Activated naive CD8-positive, alpha-beta T cell (primary cell): ENCODE data around the gene MEX3D.
A peak's percentile ranks its signal among the peaks of the same experiment; 100 is the strongest.
"Not testable (repeated sequence)": the region's sequence is repeated elsewhere in the genome, so short reads cannot be mapped to it uniquely, and the experiment has no call there.

Experiments
- H3K27ac Mint-ChIP-seq: one replicate; pipeline ENCODE4 v1.8.0; 2021; ENCODE audit warnings: mixed read lengths
- H3K27me3 Mint-ChIP-seq: one replicate; pipeline ENCODE4 v1.8.0; 2021; ENCODE audit warnings: mixed read lengths
- H3K36me3 Mint-ChIP-seq: one replicate; pipeline ENCODE4 v1.8.0; 2021; ENCODE audit warnings: mixed read lengths
- H3K4me1 Mint-ChIP-seq: one replicate; pipeline ENCODE4 v1.8.0; 2021; ENCODE audit warnings: low read depth, mixed read lengths
- H3K4me3 Mint-ChIP-seq: one replicate; pipeline ENCODE4 v1.8.0; 2021; ENCODE audit warnings: mild to moderate bottlenecking, mixed read lengths
- H3K9me3 Mint-ChIP-seq: one replicate; pipeline ENCODE4 v1.8.0; 2021; ENCODE audit warnings: low read depth, mixed read lengths

MEX3D gene

GRCh38 chr19:1525343-1525742, 42.8 kb downstream of the MEX3D start:
- H3K4me1 Mint-ChIP-seq = peaks cover 6% of the 10 kb centered on the region
- no peaks in the 10 kb centered on the region for H3K36me3 Mint-ChIP-seq
- H3K9me3 Mint-ChIP-seq = no peaks in the 10 kb centered on the region
- H3K27me3 Mint-ChIP-seq = peaks cover 17% of the 10 kb centered on the region
- no peak overlapping the region for H3K4me3 Mint-ChIP-seq
- H3K27ac Mint-ChIP-seq = no peak overlapping the region

GRCh38 chr19:1524972-1525325, 43.2 kb downstream of the MEX3D start:
- Mint-ChIP-seq H3K9me3 (no peaks in the 10 kb centered on the region), H3K27me3 (peaks cover 17% of the 10 kb centered on the region), H3K36me3 (no peaks in the 10 kb centered on the region), H3K4me1 (peaks cover 6% of the 10 kb centered on the region), H3K4me3 (peak overlapping the region; percentile 64), H3K27ac (no peak overlapping the region)

- peak overlapping the region; percentile 64 for H3K4me3 Mint-ChIP-seq
These were observed 43.7 kb downstream of the MEX3D start for GRCh38 chr19:1524287-1524971.

GRCh38 chr19:1523412-1524286, 44.5 kb downstream of the MEX3D start, which contains the start of gene PLK5:
Gene PLK5 (plus strand): TSS chr19:1524077. CDS start chr19:1526997, 2,920 bp downstream.
- Mint-ChIP-seq H3K9me3 (no peaks in the 10 kb centered on the region), H3K4me1 (peaks cover 6% of the 10 kb centered on the region), H3K27me3 (peaks cover 17% of the 10 kb centered on the region), H3K36me3 (no peaks in the 10 kb centered on the region), H3K27ac (no peak within 1 kb of the TSS), H3K4me3 (peak within 1 kb of the TSS; percentile 64)

More at GRCh38 chr19:1524287-1524971, 43.7 kb downstream of the MEX3D start:
- H3K27me3 Mint-ChIP-seq = peaks cover 17% of the 10 kb centered on the region
- no peak overlapping the region for H3K27ac Mint-ChIP-seq
- peaks cover 6% of the 10 kb centered on the region for H3K4me1 Mint-ChIP-seq
- H3K36me3 Mint-ChIP-seq = no peaks in the 10 kb centered on the region
- H3K9me3 Mint-ChIP-seq = no peaks in the 10 kb centered on the region

- Mint-ChIP-seq H3K36me3 (no peaks in the 10 kb centered on the region), H3K4me3 (no peak overlapping the region), H3K4me1 (peaks cover 6% of the 10 kb centered on the region), H3K27me3 (peaks cover 17% of the 10 kb centered on the region), H3K27ac (no peak overlapping the region), H3K9me3 (no peaks in the 10 kb centered on the region)
These were observed 45.3 kb downstream of the MEX3D start for GRCh38 chr19:1522838-1523237.

- H3K4me1 Mint-ChIP-seq = peaks cover 6% of the 10 kb centered on the region
- no peak overlapping the region for H3K4me3 Mint-ChIP-seq
- peaks cover 17% of the 10 kb centered on the region for H3K27me3 Mint-ChIP-seq
- H3K36me3 Mint-ChIP-seq = no peaks in the 10 kb centered on the region
- no peak overlapping the region for H3K27ac Mint-ChIP-seq
- H3K9me3 Mint-ChIP-seq = no peaks in the 10 kb centered on the region
These were observed 46.1 kb downstream of the MEX3D start for GRCh38 chr19:1522061-1522460.

GRCh38 chr19:1521636-1522035, 46.5 kb downstream of the MEX3D start:
- Mint-ChIP-seq H3K27ac (no peak overlapping the region), H3K9me3 (no peaks in the 10 kb centered on the region), H3K36me3 (no peaks in the 10 kb centered on the region), H3K4me3 (no peak overlapping the region), H3K4me1 (peaks cover 6% of the 10 kb centered on the region), H3K27me3 (peaks cover 17% of the 10 kb centered on the region)

- Mint-ChIP-seq H3K27ac (no peak overlapping the region), H3K36me3 (no peaks in the 10 kb centered on the region), H3K4me3 (no peak overlapping the region), H3K27me3 (peaks cover 11% of the 10 kb centered on the region), H3K4me1 (peaks cover 6% of the 10 kb centered on the region), H3K9me3 (no peaks in the 10 kb centered on the region)
These were observed 47.8 kb downstream of the MEX3D start for GRCh38 chr19:1520203-1520780.

GRCh38 chr19:1519802-1520201, 48.3 kb downstream of the MEX3D start:
- H3K4me1 Mint-ChIP-seq, H3K27ac Mint-ChIP-seq, H3K27me3 Mint-ChIP-seq, H3K36me3 Mint-ChIP-seq, H3K9me3 Mint-ChIP-seq, H3K4me3 Mint-ChIP-seq: not testable (repeated sequence)

- Mint-ChIP-seq H3K9me3 (no peaks in the 10 kb centered on the region), H3K4me1 (no peaks in the 10 kb centered on the region), H3K4me3 (no peak overlapping the region), H3K36me3 (no peaks in the 10 kb centered on the region), H3K27ac (no peak overlapping the region), H3K27me3 (peaks cover 5% of the 10 kb centered on the region)
These were observed 49.7 kb downstream of the MEX3D start for GRCh38 chr19:1518471-1518870.

- H3K36me3 Mint-ChIP-seq = no peaks in the 10 kb centered on the region
- peaks cover 1% of the 10 kb centered on the region for H3K27me3 Mint-ChIP-seq
- H3K4me1 Mint-ChIP-seq = peaks cover 4% of the 10 kb centered on the region
- no peaks in the 10 kb centered on the region for H3K9me3 Mint-ChIP-seq
- no peak overlapping the region for H3K4me3 Mint-ChIP-seq
- H3K27ac Mint-ChIP-seq = no peak overlapping the region
These were observed 51.8 kb downstream of the MEX3D start for GRCh38 chr19:1516395-1516753.

GRCh38 chr19:1514986-1515721, 53.0 kb downstream of the MEX3D start:
- no peaks in the 10 kb centered on the region for H3K27me3 Mint-ChIP-seq
- no peak overlapping the region for H3K27ac Mint-ChIP-seq
- no peaks in the 10 kb centered on the region for H3K9me3 Mint-ChIP-seq
- H3K36me3 Mint-ChIP-seq = no peaks in the 10 kb centered on the region
- peaks cover 9% of the 10 kb centered on the region for H3K4me1 Mint-ChIP-seq
- no peak overlapping the region for H3K4me3 Mint-ChIP-seq

GRCh38 chr19:1514295-1514661, 53.8 kb downstream of the MEX3D start:
- Mint-ChIP-seq H3K36me3 (no peaks in the 10 kb centered on the region), H3K4me3 (peak overlapping the region; percentile 17), H3K27me3 (no peaks in the 10 kb centered on the region)

GRCh38 chr19:1513499-1514294, 54.4 kb downstream of the MEX3D start:
- no peaks in the 10 kb centered on the region for H3K27me3 Mint-ChIP-seq
- no peaks in the 10 kb centered on the region for H3K9me3 Mint-ChIP-seq
- H3K4me1 Mint-ChIP-seq = peaks cover 16% of the 10 kb centered on the region
- H3K27ac Mint-ChIP-seq = no peak overlapping the region
- peak overlapping the region; percentile 17 for H3K4me3 Mint-ChIP-seq
- H3K36me3 Mint-ChIP-seq = no peaks in the 10 kb centered on the region

More at GRCh38 chr19:1514295-1514661, 53.8 kb downstream of the MEX3D start:
- Mint-ChIP-seq H3K4me1 (peaks cover 14% of the 10 kb centered on the region), H3K27ac (no peak overlapping the region), H3K9me3 (no peaks in the 10 kb centered on the region)
